Measurements from ENCODE around the gene BDH2.

DNA sequence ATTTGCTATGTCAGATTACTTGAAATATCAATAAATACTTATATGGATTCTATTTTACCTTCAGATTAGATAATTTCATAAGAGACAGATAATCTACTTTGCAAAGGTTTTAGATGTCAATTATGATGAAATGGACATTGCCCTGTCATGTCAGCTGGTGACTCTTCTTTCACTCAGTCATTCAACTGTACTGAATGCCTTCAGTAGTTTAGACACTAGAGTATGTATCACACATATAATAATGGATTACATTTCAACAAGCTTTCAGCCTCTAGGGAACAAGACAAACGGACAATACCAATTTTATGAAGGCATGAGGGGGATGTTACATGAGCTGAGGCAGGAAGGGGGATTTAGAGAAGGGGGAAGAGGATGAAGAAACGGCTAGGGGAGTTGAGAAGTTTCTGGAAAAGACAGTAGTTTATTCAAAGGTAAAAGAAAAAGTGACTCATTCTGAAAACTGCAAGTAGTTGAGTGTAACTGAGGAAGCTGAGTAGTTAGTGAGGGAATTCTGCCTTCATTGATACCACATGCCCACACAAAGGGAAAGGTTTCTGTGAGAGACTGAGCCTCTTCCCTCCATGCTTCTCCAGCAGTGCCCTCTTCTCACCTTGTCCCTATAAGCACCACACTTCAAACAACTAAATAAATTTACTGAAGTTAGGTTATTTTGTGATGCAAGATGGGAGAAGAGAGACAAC, 48.7 kb downstream of the BDH2 start:
- TF ChIP-seq, protein P1, sequence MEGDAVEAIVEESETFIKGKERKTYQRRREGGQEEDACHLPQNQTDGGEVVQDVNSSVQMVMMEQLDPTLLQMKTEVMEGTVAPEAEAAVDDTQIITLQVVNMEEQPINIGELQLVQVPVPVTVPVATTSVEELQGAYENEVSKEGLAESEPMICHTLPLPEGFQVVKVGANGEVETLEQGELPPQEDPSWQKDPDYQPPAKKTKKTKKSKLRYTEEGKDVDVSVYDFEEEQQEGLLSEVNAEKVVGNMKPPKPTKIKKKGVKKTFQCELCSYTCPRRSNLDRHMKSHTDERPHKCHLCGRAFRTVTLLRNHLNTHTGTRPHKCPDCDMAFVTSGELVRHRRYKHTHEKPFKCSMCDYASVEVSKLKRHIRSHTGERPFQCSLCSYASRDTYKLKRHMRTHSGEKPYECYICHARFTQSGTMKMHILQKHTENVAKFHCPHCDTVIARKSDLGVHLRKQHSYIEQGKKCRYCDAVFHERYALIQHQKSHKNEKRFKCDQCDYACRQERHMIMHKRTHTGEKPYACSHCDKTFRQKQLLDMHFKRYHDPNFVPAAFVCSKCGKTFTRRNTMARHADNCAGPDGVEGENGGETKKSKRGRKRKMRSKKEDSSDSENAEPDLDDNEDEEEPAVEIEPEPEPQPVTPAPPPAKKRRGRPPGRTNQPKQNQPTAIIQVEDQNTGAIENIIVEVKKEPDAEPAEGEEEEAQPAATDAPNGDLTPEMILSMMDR (conservative IDR thresholded peaks at IDR 0.05 in 1 of 2, IDR thresholded peaks at IDR 0.05 in 1 of 2; ENCODE audit: low read depth in 1 of 2, low read length in 2 of 2), result no peak
- TF ChIP-seq EZH2 (IDR thresholded peaks at IDR 0.05; ENCODE audit: low read length, missing control alignments), result no peak
